Activated CD8-positive, alpha-beta memory T cell treated with anti-CD3 and anti-CD28 coated beads, Interleukin-2, amount 50 U/mL, for 4 hours (primary cell): Measurements from ENCODE around the gene OLFM3.

Experiments used
- DNase-seq: peaks from one replicate; pipeline ENCODE4 v3.0.0-alpha.2; 2020

OLFM3 gene

GRCh38 chr1:101996825-101997465 is at the start of gene OLFM3:
TSS of gene OLFM3 (minus strand) at chr1:101996926.
- DNase-seq: no peak

GRCh38 chr1:102045752-102046151 is 49.0 kb upstream of the OLFM3 start:
- DNase-seq: no peak

GRCh38 chr1:102032534-102032933 is 35.8 kb upstream of the OLFM3 start:
- DNase-seq: no peak

DNA sequence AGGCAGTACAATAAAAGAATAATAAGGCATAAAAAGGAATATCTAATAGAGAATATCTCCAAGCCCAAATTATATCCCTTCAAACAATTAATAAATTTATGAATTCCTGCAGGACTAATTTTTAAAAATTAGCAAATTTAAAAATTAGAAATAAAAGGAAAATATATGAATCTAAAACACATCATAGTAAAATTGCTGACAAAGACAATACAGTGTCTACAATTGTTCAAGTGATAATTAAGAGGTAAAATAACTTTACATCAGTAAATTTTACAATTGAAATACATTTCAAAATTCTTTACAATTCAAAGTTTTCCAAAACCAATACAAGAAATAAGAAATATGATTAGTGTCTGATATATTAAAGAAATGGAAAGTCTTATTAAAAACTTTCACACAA is 22.8 kb upstream of the OLFM3 start:
- no peak for DNase-seq

GRCh38 chr1:102015728-102016127 is 19.0 kb upstream of the OLFM3 start:
- DNase-seq: no peak

DNA sequence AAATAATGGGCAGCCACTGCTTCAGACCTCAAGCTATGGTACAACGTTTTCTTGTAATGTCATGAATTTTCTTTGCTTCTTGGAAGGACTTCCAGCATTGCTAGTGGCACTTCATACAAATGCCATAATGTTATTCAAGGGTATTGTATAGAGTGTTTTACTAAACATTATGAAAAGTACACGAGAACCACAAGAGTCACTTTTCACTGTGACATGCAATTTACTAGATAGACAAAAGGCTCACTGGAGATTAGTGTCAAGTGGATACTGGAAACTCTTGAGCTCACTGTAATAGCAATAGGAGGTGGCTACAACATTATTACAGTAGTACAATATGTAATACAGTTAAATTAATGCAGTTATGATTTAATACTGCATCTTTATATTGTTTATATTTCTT is 5.3 kb upstream of the OLFM3 start:
- DNase-seq: no peak

GRCh38 chr1:101995984-101996745 is 561 bp downstream of the OLFM3 start:
- no peak for DNase-seq

GRCh38 chr1:101993710-101994109 is 3.0 kb downstream of the OLFM3 start:
- DNase-seq: no peak

- DNase-seq: no peak
Measured at GRCh38 chr1:101992821-101993575, 3.7 kb downstream of the OLFM3 start.

GRCh38 chr1:101980974-101981373 is 15.8 kb downstream of the OLFM3 start:
- no peak for DNase-seq

DNA sequence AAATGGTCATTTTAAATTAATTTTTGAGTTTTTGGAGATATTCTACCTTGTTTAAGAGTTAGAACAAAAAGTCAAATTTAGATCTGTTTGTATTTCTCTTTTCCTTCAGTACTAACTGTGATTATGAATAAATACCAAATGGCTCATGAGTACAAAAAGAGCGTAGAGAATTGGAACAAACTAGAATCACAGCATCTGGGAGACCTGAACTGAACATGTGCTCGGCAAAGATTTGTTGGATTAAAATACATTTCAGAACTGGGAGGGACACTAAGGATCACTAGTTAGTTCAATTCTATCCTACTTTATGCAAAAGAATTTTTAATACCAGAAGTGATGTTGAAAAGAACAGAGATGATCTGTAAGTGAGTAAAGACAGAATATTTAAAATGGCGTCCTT is 19.5 kb downstream of the OLFM3 start:
- DNase-seq: no peak

- DNase-seq: no peak
Measured at GRCh38 chr1:101976161-101976560, 20.6 kb downstream of the OLFM3 start.

DNA sequence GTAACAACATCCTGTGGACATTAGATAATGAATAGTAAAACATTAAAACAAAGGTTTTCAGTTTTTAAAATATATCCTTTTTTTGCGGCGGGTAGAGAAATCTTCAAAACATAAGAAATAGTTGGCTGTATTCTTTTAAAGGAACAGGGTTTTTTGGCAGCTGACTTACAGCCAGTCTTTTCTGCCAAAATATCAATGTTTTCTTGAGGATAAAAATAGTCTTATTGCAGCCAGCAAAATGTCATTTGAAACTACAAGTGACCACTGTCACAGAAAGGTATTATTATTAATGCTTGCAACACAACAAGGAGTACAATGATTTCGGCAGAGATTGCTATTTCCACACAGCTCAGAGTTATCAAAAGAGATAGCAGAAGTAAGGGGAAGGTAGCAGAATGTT is 21.4 kb downstream of the OLFM3 start:
- DNase-seq: no peak

DNA sequence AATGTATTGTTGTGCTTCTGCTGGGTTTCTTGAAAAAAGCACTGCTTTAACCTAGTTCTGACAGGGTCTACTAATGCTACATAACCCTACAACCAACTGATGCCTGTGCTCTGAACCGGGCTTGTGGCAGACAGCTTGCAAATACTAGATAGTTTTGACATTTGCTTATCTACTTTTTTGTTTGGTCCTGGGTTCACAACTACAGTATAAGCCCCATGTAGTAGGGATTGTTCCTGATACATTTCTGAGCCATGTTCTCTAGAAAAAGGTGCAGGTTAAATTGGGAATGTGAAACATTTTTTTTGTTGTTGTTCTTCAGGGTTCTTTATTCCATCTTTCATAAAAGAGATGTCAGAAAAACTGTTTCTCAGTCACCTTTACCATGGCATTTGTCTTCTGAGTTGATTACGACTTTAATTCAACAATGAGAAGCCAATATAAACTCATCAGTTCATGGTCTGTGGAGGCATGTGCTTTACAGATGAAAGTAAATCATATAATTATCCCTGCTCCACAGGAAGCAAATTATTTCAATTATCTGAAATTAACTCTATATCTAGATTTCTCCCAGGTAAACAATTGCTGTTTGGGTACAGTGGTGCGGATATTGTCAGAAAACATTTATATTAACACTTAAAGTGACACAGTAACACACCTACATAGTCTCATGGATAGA is 22.0 kb downstream of the OLFM3 start:
- DNase-seq: no peak

- no peak for DNase-seq
Measured at GRCh38 chr1:101971304-101971703, 25.4 kb downstream of the OLFM3 start.

- DNase-seq: no peak
Measured at GRCh38 chr1:101967871-101968270, 28.9 kb downstream of the OLFM3 start.

GRCh38 chr1:101965341-101965740 is 31.4 kb downstream of the OLFM3 start:
- no peak for DNase-seq

GRCh38 chr1:101964708-101965107 is 32.0 kb downstream of the OLFM3 start:
- DNase-seq: no peak

GRCh38 chr1:101960142-101960541 is 36.6 kb downstream of the OLFM3 start:
- DNase-seq: no peak

- DNase-seq: no peak
Measured at GRCh38 chr1:101959456-101959855, 37.3 kb downstream of the OLFM3 start.

DNA sequence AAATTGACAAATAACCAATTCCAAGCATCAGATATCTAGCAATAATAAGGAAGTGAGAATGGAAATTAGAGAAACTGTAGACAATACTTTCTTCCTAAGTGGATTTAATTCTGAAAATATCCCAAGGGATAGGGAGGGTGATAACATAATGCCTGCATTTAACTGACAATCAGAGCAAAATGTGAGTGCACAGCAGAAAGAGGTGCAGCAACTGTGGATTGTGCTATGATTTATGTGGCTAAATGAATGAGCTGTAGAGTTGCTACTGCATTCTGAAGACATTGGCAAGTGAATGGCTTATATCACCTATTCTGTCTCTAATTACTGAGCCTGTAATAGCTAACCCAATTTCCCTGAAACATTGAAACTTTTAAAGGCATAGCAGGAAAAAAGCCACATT is 39.0 kb downstream of the OLFM3 start:
- DNase-seq: no peak

- DNase-seq: no peak
Measured at GRCh38 chr1:101953623-101954022, 43.1 kb downstream of the OLFM3 start.

GRCh38 chr1:101945884-101946283 is 50.8 kb downstream of the OLFM3 start:
- DNase-seq: no peak
